Hematopoietic multipotent progenitor cell treated with erythropoietin and hydrocortisone succinate and interleukin-3 and kit ligand, for 15 days (in vitro differentiated cells): ENCODE data around the gene PCDHGA8.

Experiments used
- DNase-seq: peaks from one replicate; pipeline ENCODE4 v3.0.0-alpha.2; 2015; ENCODE audit warnings: low spot score

PCDHGA8 gene

DNA sequence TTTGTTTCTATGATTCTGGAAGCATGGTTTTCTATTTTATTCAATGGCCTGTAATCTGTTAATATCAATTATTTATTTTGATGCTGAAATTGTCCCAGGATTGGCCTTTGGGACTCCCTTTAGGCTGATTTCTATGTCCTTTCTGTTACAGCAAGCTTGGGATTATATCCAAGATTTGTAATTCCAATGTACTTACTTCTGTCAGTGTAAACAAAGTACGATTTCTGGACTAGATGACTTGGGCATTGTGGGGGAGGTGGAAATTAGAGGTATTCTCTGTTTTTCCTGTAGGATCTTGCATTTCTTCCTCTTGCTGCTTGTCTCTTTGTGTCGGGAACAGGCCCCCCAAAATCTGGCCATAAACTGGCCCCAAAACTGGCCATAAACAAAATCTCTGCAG is 41.6 kb downstream of the PCDHGA8 start:
- DNase-seq, result no peak

DNA sequence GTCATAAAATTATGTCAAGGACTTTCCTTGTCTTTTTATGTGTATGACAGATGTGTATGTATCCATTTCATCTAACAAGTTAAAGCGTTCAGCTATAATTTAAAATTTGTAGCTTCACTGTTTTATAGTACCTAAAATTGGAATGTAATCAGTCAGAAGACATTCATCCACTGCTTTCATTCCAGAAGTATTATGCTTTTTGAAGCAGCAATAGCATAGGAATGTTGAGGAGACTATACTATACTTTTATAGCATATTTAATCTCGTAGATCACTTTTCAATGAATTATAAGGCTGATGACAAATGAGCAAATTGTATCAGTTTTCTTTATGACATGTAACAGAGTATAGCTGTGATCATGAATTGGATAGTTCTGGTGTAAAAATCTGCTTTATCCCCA is 44.8 kb downstream of the PCDHGA8 start:
- no peak for DNase-seq

DNA sequence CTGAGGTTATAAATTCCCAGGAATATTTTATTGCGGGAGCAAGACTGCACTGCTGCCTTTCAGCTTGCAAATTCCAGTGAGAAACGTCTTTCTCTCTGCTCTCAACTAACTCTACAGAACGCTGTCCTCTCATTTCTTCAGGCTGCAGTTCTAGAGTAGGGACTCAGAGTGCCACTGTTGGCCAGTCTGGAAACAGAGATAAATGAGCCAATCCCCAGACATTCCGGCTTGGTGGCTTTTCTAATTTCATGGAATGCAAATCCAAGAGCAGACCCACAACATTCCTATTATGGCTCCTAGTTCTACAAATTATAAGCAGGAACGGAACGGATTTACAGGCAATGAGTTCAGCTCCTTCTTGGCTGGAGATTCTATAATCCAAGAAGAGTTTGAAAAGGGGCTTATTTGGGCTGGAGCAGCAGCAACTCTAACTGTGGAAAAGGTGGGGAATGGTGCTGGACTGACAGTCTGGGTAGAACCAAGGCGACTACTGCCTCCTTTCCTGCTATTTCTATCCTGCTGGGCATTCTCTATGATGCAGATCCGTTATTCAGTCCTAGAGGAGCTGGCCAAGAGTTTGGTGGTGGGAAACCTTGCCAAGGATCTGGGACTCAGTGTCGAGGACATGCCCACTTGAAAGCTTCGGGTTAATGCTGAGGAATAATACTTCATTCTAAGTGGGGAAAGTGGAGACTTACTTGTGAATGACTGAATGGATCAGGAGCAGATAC is 47.1 kb downstream of the PCDHGA8 start:
- no peak for DNase-seq

DNA sequence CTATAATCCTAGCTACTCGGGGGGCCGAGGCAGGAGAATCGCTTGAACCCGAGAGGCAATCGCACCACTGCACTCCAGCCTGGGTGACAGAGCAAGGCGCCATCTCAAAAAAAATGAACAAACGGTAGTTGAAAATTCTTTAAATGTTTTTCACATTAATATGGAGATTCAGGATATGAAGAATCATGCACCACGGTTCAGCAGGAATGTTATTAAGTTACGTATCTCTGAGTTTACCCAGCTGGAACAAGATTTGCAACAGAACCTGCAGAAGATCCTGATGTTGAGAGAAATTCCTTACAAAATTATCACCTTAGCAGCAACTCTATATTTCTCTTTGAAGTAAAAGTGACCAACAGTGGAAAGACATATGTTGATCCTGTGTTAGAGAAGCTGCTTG is 47.9 kb downstream of the PCDHGA8 start:
- no peak for DNase-seq

DNA sequence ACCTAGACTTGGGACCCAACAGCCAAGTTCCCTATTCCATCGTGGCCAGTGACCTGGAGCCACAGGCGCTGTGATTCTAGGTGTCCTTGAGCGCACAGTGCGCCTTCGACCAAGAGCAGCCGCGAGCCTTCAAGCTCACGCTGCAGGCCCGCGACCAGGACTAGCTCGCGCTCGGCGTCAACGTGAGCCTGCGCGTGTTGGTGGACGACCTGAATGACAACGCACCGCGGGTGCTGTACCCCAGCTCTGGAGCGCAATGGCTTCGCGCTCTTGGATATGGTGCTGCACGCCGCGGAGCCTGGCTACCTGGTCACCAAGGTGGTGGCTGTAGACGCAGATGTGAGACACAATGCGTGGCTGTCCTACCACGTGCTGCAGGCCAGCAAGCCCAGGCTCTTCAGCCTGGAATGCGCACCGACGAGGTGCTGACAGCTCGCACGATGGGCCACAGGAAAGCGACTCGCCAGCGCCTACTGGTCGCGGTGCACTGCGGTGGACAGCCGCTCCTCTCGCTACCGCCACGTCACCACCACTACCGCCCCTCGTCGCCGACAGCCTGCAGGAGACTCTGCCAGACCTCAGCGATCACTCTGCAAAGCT is 49.2 kb downstream of the PCDHGA8 start:
- no peak for DNase-seq
